IMR-90 (cell line): Measurements from ENCODE around the gene CCDC30. TPM values are rescaled to one million over a fixed set of nuclear protein-coding genes. Genes with fewer than 3 reads are reported as not detected.

ENCODE experiments used
- ATAC-seq: fragments of 200-7000 bp; cut with Tn5 transposase; 2 replicates; pipeline ENCODE4 v1.9.1; 2020; ENCODE audit warnings: low read depth, mild to moderate bottlenecking, moderate library complexity
- BruUV-seq: library from RNA; stranded (reverse); fragments of 400-500 nt; replicated peaks from 2 replicates; lab custom pipeline; 2021; lab: Mats Ljungman, UMichigan
- CTCF ChIA-PET: fragments of 300-600 bp; formaldehyde crosslinking; extraction: SDS; loops from one replicate; lab custom pipeline; 2021; ENCODE audit warnings: antibody characterized with exemption; lab: Yijun Ruan, JAX
- POLR2A ChIA-PET: fragments of 300-600 bp; sonication (Branson Sonifier 250); formaldehyde crosslinking; loops from one replicate; lab custom pipeline; 2022; ENCODE audit warnings: antibody characterized with exemption; ENCODE audit not compliant: unreplicated experiment; lab: Charles Lee
- DNase-seq: peaks from one replicate; pipeline ENCODE4 v3.0.0; 2013
- H2AFZ ChIP-seq: replicated peaks from 2 replicates; pipeline ENCODE3; 2013; ENCODE audit warnings: low read length, mild to moderate bottlenecking; ENCODE audit not compliant: poor library complexity
- H2AK5ac ChIP-seq: 2 replicates; pipeline ENCODE4 v1.6.1; 2013; ENCODE audit warnings: low read depth, low read length, inconsistent platforms
- H2AK9ac ChIP-seq: replicated peaks from 2 replicates; pipeline ENCODE3; 2013; ENCODE audit warnings: mild to moderate bottlenecking, low read depth, low read length, moderate library complexity; ENCODE audit not compliant: poor library complexity
- H2BK120ac ChIP-seq: 2 replicates; pipeline ENCODE4 v1.6.1; 2013; ENCODE audit warnings: low read depth, low read length, inconsistent platforms
- H2BK15ac ChIP-seq: 3 replicates; pipeline ENCODE4 v1.6.1; 2013; ENCODE audit warnings: low read depth, low read length, inconsistent platforms
- H2BK20ac ChIP-seq: 2 replicates; pipeline ENCODE4 v1.6.1; 2013; ENCODE audit warnings: low read depth, mild to moderate bottlenecking, inconsistent platforms, low read length, moderate library complexity
- H2BK5ac ChIP-seq: 2 replicates; pipeline ENCODE4 v1.6.1; 2013; ENCODE audit warnings: mild to moderate bottlenecking, low read depth, low read length, inconsistent platforms; ENCODE audit not compliant: poor library complexity, severe bottlenecking
- H3K14ac ChIP-seq: replicated peaks from 2 replicates; pipeline ENCODE4 v1.6.1; 2013; ENCODE audit warnings: low read depth, low read length, inconsistent platforms
- H3K18ac ChIP-seq: 2 replicates; pipeline ENCODE4 v1.6.1; 2013; ENCODE audit warnings: low read depth, low read length, control low read depth
- H3K23ac ChIP-seq: 2 replicates; pipeline ENCODE4 v1.6.1; 2013; ENCODE audit warnings: low read depth, low read length, inconsistent platforms
- H3K27ac ChIP-seq: 2 replicates; pipeline ENCODE4 v1.5.1; 2013; ENCODE audit warnings: mild to moderate bottlenecking, control low read depth, low read length; ENCODE audit not compliant: insufficient read depth
- H3K27me3 ChIP-seq: 2 replicates; pipeline ENCODE4 v1.6.1; 2013; ENCODE audit warnings: low read length; ENCODE audit not compliant: control insufficient read depth, insufficient read depth
- H3K36me3 ChIP-seq: 2 replicates; pipeline ENCODE4 v1.6.1; 2013; ENCODE audit warnings: low read length, mixed read lengths; ENCODE audit not compliant: control insufficient read depth, insufficient read depth
- H3K4ac ChIP-seq: 2 replicates; pipeline ENCODE4 v1.6.1; 2013; ENCODE audit warnings: low read depth, low read length, inconsistent platforms
- H3K4me1 ChIP-seq: 2 replicates; pipeline ENCODE4 v1.6.1; 2013; ENCODE audit warnings: low read length, mixed read lengths; ENCODE audit not compliant: control insufficient read depth, insufficient read depth
- H3K4me2 ChIP-seq: 2 replicates; pipeline ENCODE4 v1.6.1; 2013; ENCODE audit warnings: low read depth, mild to moderate bottlenecking, control low read depth, low read length, moderate library complexity
- H3K4me3 ChIP-seq: 2 replicates; pipeline ENCODE4 v1.5.1; 2013; ENCODE audit warnings: low read depth, mild to moderate bottlenecking, control low read depth, low read length, moderate library complexity; ENCODE audit not compliant: insufficient read depth
- H3K56ac ChIP-seq: 2 replicates; pipeline ENCODE4 v1.6.1; 2013; ENCODE audit warnings: low read length, inconsistent platforms; ENCODE audit not compliant: insufficient read depth; ENCODE audit errors: extremely low read depth
- H3K79me1 ChIP-seq, 2 experiments: 2 replicates each; pipeline ENCODE4 v1.6.1; 2013; ENCODE audit warnings: low read length in 2 of 2, inconsistent platforms in 1 of 2, low read depth in 1 of 2
- H3K9ac ChIP-seq: 2 replicates; pipeline ENCODE4 v1.6.1; 2013; ENCODE audit warnings: low read depth, low read length, control low read depth
- H3K9me1 ChIP-seq: 2 replicates; pipeline ENCODE4 v1.6.1; 2013; ENCODE audit warnings: low read length, inconsistent platforms; ENCODE audit not compliant: insufficient read depth
- H3K9me3 ChIP-seq: 2 replicates; pipeline ENCODE4 v1.6.1; 2013; ENCODE audit warnings: low read length; ENCODE audit not compliant: control insufficient read depth, insufficient read depth
- H4K20me1 ChIP-seq: 2 replicates; pipeline ENCODE4 v1.6.1; 2013; ENCODE audit warnings: low read length, inconsistent platforms; ENCODE audit not compliant: insufficient read depth
- H4K5ac ChIP-seq: 2 replicates; pipeline ENCODE4 v1.6.1; 2013; ENCODE audit warnings: mild to moderate bottlenecking, low read depth, low read length, control low read depth
- H4K8ac ChIP-seq, 2 experiments: 2 replicates each; pipeline ENCODE4 v1.6.1; 2013; ENCODE audit warnings: low read depth in 2 of 2, low read length in 2 of 2, control low read depth in 1 of 2, inconsistent platforms in 1 of 2
- H4K91ac ChIP-seq: 2 replicates; pipeline ENCODE4 v1.6.1; 2013; ENCODE audit warnings: low read depth, low read length, inconsistent platforms; ENCODE audit not compliant: insufficient read depth
- CEBPB ChIP-seq: IDR thresholded peaks from 2 replicates; pipeline ENCODE4 v1.6.1; 2012; ENCODE audit warnings: low read depth, low read length, improper control_type of control experiment
- MAZ ChIP-seq: IDR thresholded peaks from 2 replicates; pipeline ENCODE4 v1.6.1; 2012; ENCODE audit warnings: low read depth, mild to moderate bottlenecking, low read length, improper control_type of control experiment, moderate library complexity, borderline replicate concordance
- MXI1 ChIP-seq: IDR thresholded peaks from 2 replicates; pipeline ENCODE4 v1.6.1; 2012; ENCODE audit warnings: low read depth, mild to moderate bottlenecking, low read length, moderate library complexity, borderline replicate concordance
- USF2 ChIP-seq: fragments of 150-350 bp; IDR thresholded peaks from 2 replicates; pipeline ENCODE4 v1.6.1; 2017; ENCODE audit warnings: mild to moderate bottlenecking, antibody characterized with exemption, low read length, low read depth
- WGBS, 2 experiments: methylation state at CpG; one replicate each; pipeline versions ENCODE4 v1.1.5 to v1.1.7; 2013; ENCODE audit warnings: missing lambda C conversion rate in 2 of 2; ENCODE audit not compliant: insufficient read length in 1 of 2; ENCODE audit errors: extremely low coverage in 2 of 2; 5-methylcytosine and 5-hydroxymethylcytosine counted together
- dilution Hi-C: fragments of 300-500 bp; cut with HindIII; formaldehyde crosslinking; loops from one replicate; pipeline ENCODE4 v1.14.3; 2018; ENCODE audit warnings: low sequenced_read_pairs; ENCODE audit not compliant: unreplicated experiment
- in situ Hi-C: fragments of 300-500 bp; cut with MboI; formaldehyde crosslinking; loops from 3 replicates; pipeline ENCODE4 v1.14.3; 2019; ENCODE audit warnings: low sequenced_read_pairs, inconsistent platforms, mixed read lengths
- intact Hi-C: fragments of 100-400 bp; cut with micrococcal nuclease; formaldehyde crosslinking; loops from 2 replicates; pipeline ENCODE4 v1.10.0; 2022
- polyA plus RNA-seq, 3 experiments: library from polyadenylated mRNA; depleted of rRNA; stranded (reverse); fragments of >200 nt; gene quantifications; 2 replicates each; pipeline ENCODE4 v1.2.3, GENCODE V29; 2012; ENCODE audit warnings: low replicate concordance in 1 of 3
- total RNA-seq: library from RNA; depleted of rRNA; stranded (reverse); fragments of >200 nt; gene quantifications from 2 replicates; pipeline ENCODE4 v1.2.3, GENCODE V29; 2012

Gene CCDC30
- total and polyA plus RNA-seq, 2 of the 4 experiments (the other 2 are of a cell fraction) = 0.14 to 0.18 TPM

- CTCF ChIA-PET = no interaction called here
- dilution Hi-C loops = no loop called here
- in situ Hi-C loops = loop anchor here (25.0 kb wide), 1 partner anchor 500 kb away; no protein-coding TSS in a partner anchor
These were observed 124.7 kb downstream of the CCDC30 start for GRCh38 chr1:42587753-42588152.

More at GRCh38 chr1:42587753-42588152, 124.7 kb downstream of the CCDC30 start:
- H2BK5ac ChIP-seq = no peak overlapping the region
- H2AFZ ChIP-seq = no peak overlapping the region
- no peak overlapping the region for H3K4ac ChIP-seq
- H3K27ac ChIP-seq = no peak overlapping the region
- ATAC-seq (no peak), DNase-seq (no peak)
- TF ChIP-seq CEBPB (no peak), USF2 (no peak), MXI1 (no peak), MAZ (no peak)
- H3K14ac ChIP-seq = no peak overlapping the region
- H3K18ac ChIP-seq = no peak overlapping the region
- H2BK20ac ChIP-seq = no peak overlapping the region
- H3K9ac ChIP-seq = no peak overlapping the region
- H4K91ac ChIP-seq = no peak overlapping the region
- no peaks in the 10 kb centered on the region for H3K9me3 ChIP-seq
- no CpG with 5 or more reads among the region's 2 CpGs for WGBS, 2 experiments
- H2AK5ac ChIP-seq = no peak overlapping the region
- no peaks in the 10 kb centered on the region for H3K79me1 ChIP-seq
- H3K36me3 ChIP-seq = no peaks in the 10 kb centered on the region
- H2BK15ac ChIP-seq = no peak overlapping the region
- no peak overlapping the region for H4K8ac ChIP-seq
- H4K20me1 ChIP-seq = no peaks in the 10 kb centered on the region
- intact Hi-C loops = no loop called here
- BruUV-seq = no TSS peak
- POLR2A ChIA-PET = no interaction called here
- H4K5ac ChIP-seq = no peak overlapping the region
- no peaks in the 10 kb centered on the region for H3K4me1 ChIP-seq
- no peaks in the 10 kb centered on the region for H3K27me3 ChIP-seq
- H3K23ac ChIP-seq = no peak overlapping the region
- no peaks in the 10 kb centered on the region for H3K9me1 ChIP-seq
- H3K4me3 ChIP-seq = no peak overlapping the region
- H3K56ac ChIP-seq = no peak overlapping the region
- no peak overlapping the region for H2BK120ac ChIP-seq
- H3K4me2 ChIP-seq = no peak overlapping the region
- no peak overlapping the region for H2AK9ac ChIP-seq
